Upper lobe of right lung (tissue), 1 donor: ENCODE results near the gene ARSG. TPM values are rescaled to one million over a fixed set of nuclear protein-coding genes. Genes with fewer than 3 reads are reported as not detected.

Experiments used
- ATAC-seq: fragments of 200-7000 bp; cut with Tn5 transposase; one replicate; pipeline ENCODE4 v1.9.1; 2020; ENCODE audit warnings: mild to moderate bottlenecking, moderate library complexity
- DNase-seq: peaks from one replicate; pipeline ENCODE4 v3.0.0-alpha.2; 2020
- H3K27ac ChIP-seq: fragments of 200-600 bp; one replicate; pipeline ENCODE4 v1.8.0; 2022
- H3K27me3 ChIP-seq: fragments of 200-600 bp; one replicate; pipeline ENCODE4 v1.8.0; 2022; ENCODE audit warnings: mild to moderate bottlenecking
- H3K36me3 ChIP-seq: fragments of 200-600 bp; one replicate; pipeline ENCODE4 v1.8.0; 2022
- H3K4me1 ChIP-seq: fragments of 200-600 bp; one replicate; pipeline ENCODE4 v1.8.0; 2022
- H3K4me3 ChIP-seq: fragments of 200-600 bp; one replicate; pipeline ENCODE4 v1.8.0; 2022; ENCODE audit warnings: mild to moderate bottlenecking
- H3K9me3 ChIP-seq: fragments of 200-600 bp; one replicate; pipeline ENCODE4 v1.8.0; 2022
- intact Hi-C: fragments of 100-400 bp; cut with DNase I; formaldehyde crosslinking; loops from one replicate; pipeline ENCODE4 v1.11.0; 2022
- total RNA-seq: library from RNA; stranded (reverse); fragmentation: NEBNext Ultra II Directional; extraction: Animal tissue kit (Norgen Biotek cat#: 25700); gene quantifications from one replicate; pipeline ENCODE4 v1.2.1, GENCODE V29; 2021
- TF ChIP-seq, protein P1 (sequence below): fragments of 200-600 bp; IDR thresholded peaks from one replicate; pipeline ENCODE4 v1.8.0; 2022; ENCODE audit warnings: antibody characterized with exemption
- donor health status: DM: no; HTN: yes; CAD: no; lungs with severe emphysema.

Gene ARSG
- total RNA-seq, 1 donor from 2014 or later: 4.8 TPM

DNA sequence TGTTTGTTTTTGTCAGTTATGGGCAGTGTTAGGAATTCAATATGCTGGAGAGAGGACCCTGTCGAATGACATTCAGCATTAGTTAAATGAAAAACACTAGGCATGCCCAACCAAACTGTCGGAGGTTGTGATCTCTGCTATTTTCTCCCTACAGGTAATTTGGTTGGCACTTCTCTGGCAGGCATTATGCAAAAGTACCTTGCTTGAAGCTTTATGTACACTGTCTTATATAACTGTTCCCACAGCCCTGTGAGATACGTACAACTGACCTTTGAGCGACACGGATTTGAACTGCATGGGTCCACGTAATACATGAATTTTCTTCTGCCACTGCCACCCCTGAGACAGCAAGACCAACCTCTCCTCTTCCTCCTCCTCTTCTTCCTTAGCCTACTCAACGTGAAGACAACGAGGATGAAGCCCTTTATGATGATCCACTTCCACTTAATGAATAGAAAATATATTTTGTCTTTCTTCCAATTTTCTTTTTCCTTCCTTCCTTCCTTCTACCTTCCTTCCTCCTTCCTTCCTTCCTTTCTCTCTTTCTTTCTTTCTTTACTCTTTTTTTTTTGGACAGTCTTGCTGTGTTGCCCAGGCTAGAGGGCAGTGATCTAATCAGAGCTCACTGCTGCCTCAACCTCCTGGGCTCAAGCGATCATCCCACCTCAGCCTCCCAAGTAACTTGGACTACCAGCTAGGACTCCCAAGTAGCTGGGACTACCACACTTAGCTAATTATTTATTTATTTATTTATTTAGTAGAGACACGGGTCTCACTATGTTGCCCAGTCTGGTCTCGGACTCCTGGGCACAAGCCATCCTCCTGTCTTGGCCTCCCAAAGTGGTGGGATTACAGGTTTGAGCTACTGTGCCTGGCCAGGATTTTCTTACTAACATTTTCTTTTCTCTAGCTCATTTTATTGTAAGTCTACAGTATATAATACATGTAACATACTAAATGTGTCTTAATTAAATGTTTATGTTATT is 88.7 kb downstream of the ARSG start:
- no peak overlapping the region for H3K4me3 ChIP-seq
- peak overlapping the region; percentile 93 for H3K27ac ChIP-seq
- ATAC-seq (no peak), DNase-seq (no peak)
- TF ChIP-seq, protein P1, sequence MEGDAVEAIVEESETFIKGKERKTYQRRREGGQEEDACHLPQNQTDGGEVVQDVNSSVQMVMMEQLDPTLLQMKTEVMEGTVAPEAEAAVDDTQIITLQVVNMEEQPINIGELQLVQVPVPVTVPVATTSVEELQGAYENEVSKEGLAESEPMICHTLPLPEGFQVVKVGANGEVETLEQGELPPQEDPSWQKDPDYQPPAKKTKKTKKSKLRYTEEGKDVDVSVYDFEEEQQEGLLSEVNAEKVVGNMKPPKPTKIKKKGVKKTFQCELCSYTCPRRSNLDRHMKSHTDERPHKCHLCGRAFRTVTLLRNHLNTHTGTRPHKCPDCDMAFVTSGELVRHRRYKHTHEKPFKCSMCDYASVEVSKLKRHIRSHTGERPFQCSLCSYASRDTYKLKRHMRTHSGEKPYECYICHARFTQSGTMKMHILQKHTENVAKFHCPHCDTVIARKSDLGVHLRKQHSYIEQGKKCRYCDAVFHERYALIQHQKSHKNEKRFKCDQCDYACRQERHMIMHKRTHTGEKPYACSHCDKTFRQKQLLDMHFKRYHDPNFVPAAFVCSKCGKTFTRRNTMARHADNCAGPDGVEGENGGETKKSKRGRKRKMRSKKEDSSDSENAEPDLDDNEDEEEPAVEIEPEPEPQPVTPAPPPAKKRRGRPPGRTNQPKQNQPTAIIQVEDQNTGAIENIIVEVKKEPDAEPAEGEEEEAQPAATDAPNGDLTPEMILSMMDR: no peak
- no peaks in the 10 kb centered on the region for H3K36me3 ChIP-seq
- H3K27me3 ChIP-seq: no peaks in the 10 kb centered on the region
- H3K4me1 ChIP-seq: peaks cover 53% of the 10 kb centered on the region
- intact Hi-C loops: no loop called here
- H3K9me3 ChIP-seq: no peaks in the 10 kb centered on the region

DNA sequence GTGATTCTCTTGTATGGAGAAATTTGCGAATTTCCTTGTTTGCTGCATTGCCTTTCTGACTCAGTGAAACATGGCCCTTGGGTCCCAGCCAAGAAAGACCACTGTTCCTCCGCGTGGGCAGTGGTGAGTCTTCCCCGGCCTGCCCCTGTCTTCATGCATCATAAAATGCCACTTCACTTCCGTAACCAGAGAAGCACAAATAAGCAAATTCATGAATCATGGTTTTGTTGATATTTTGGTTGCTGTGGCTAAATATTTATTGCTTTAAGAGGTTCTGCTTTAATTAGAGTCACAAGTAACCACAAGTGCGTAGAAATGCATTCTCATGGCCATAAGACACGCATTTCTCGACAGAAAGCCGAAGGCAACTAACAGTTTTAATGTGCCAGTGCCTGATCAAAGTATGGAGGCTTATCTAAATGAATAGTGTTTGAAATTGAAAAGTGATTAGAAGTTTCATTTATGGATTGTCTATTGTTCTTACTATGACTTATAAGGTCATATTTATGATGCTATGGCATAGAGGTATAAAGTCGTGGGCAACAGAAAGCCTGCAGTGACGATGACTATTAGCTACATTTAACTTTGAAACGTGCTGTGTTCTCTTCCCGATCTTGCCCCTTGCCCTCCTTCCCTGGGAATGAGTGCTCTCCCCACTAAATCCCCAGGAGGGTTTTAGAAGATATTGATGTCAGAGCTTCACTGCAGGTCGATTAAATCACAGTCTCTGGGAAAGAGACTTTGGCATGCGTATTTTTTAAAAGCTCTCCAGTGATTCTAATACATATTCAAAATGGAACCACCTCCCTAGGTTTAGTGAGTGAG is 90.0 kb downstream of the ARSG start:
- H3K36me3 ChIP-seq: no peaks in the 10 kb centered on the region
- H3K9me3 ChIP-seq: no peaks in the 10 kb centered on the region
- ATAC-seq (no peak), DNase-seq (peak; percentile 77)
- H3K4me1 ChIP-seq: peaks cover 55% of the 10 kb centered on the region
- no peak overlapping the region for H3K4me3 ChIP-seq
- H3K27ac ChIP-seq: peak overlapping the region; percentile 7
- no peaks in the 10 kb centered on the region for H3K27me3 ChIP-seq
- TF ChIP-seq, protein P1: no peak
- intact Hi-C loops: no loop called here

DNA sequence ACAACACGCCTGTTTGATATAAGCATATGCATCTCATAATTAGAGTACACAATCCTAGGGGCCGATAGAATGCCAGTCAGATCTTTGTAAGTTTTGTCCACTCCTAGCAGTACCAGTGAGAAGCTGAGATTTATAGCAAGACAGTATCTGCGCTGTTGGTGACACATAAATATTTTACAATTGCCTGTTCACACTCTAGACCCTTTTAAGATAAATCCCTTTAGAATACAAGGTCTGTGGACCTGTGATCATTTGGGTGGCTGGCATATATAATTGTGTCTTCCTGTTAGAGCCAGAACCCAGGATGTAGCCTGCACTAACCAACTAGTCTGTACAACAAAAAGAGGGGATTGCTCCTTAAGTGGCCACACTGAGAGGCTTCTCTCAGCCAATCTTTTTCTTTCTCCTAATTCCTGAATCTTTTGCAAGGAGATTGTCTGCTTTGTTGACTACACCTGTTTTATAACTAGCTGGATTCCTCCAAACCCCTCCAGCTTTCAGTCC is 91.3 kb downstream of the ARSG start:
- Histone ChIP-seq H3K4me3 (no peak overlapping the region), H3K27me3 (no peaks in the 10 kb centered on the region), H3K4me1 (peaks cover 47% of the 10 kb centered on the region), H3K9me3 (no peaks in the 10 kb centered on the region), H3K36me3 (no peaks in the 10 kb centered on the region), H3K27ac (peak overlapping the region; percentile 75)
- TF ChIP-seq, protein P1: no peak
- DNase-seq: no peak
- ATAC-seq: no peak
- intact Hi-C loops: no loop called here

DNA sequence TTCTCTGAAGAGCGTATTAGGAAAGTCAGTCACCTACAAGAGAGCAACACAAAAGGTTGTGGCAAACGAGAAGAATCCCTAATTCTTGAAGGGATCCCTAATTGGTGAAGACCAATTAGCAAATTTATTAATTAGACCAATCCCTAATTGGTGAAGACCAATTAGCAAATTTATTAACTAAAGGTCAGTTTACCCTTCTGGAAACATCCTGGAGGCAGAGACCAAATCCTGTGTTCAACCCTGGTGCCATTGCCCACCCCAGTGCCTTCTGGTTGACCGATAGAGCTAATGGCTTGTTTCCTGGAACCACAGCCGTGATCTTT is 91.8 kb downstream of the ARSG start:
- Histone ChIP-seq H3K27ac (peak overlapping the region; percentile 75), H3K27me3 (no peaks in the 10 kb centered on the region), H3K4me3 (no peak overlapping the region), H3K36me3 (no peaks in the 10 kb centered on the region), H3K4me1 (peaks cover 42% of the 10 kb centered on the region), H3K9me3 (no peaks in the 10 kb centered on the region)
- intact Hi-C loops: no loop called here
- TF ChIP-seq, protein P1: no peak
- DNase-seq: no peak
- no peak for ATAC-seq

DNA sequence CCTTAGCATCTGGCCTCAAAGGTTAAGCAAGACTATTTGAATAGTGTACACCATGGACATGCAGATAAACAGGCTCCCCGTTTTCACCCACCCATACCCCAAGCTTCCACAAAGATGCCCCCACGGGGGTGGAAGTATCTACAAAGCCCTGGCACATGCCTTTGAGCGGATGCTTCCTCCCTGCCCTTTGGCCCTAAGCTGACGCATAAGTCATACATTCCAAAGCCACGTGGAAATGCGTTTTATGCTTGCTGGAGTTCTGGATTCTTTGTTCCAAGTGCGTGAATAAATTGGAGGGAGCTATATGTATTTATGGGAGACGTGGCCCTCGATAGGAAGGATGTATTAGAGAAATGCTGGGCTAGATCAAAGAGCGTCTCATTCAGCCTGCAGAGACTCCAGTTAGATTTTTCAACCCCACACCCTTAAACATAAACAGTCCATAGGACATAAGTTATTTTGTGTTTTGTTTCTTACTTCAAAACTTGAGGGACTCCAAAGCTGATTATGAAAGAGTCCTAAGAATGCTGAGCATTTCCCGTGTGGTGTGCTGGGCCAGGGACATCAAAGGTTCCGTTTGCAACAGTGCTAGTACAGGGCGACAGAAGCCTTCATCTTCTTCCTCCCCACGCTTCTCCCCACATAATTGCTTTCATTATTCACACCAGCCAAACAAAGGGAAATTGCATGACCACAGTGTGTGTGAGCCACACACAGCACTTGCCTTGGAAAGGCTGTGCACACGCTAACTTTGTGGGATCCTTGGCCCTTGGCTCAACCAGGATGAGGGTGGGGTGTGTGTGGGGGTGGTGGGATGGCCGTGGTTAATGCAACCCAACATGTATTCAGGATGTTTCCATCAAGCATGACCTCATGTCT is 92.4 kb downstream of the ARSG start:
- no peaks in the 10 kb centered on the region for H3K9me3 ChIP-seq
- H3K36me3 ChIP-seq: no peaks in the 10 kb centered on the region
- intact Hi-C loops: no loop called here
- TF ChIP-seq, protein P1: no peak
- DNase-seq (peak; percentile 71), ATAC-seq (peak; percentile 78)
- peaks cover 37% of the 10 kb centered on the region for H3K4me1 ChIP-seq
- H3K4me3 ChIP-seq: no peak overlapping the region
- H3K27me3 ChIP-seq: no peaks in the 10 kb centered on the region
- H3K27ac ChIP-seq: peak overlapping the region; percentile 75
